ENCODE data around the gene FN3KRP. TPM values are rescaled to one million over a fixed set of nuclear protein-coding genes. Genes with fewer than 3 reads are reported as not detected.

The FN3KRP gene
- total and polyA plus RNA-seq, 2 of the 13 experiments (the other 11 are each of a cell fraction or from before 2014, with no cell fraction given): 22.4 to 28.2 TPM

- TF ChIP-seq RARA (CRISPR knock-in tag; IDR thresholded peaks at IDR 0.05): 0 out of 2 replicates have a peak, but pooled peaks have one; percentile 5
- TF ChIP-seq KMT2A (CRISPR knock-in tag; IDR thresholded peaks at IDR 0.05): 0 out of 2 replicates have a peak, but pooled peaks have one; percentile 18
- TF ChIP-seq SKI (IDR thresholded peaks at IDR 0.05; ENCODE audit: partially characterized antibody): peak; percentile 9
- no peak for TF ChIP-seq ZNF761 (CRISPR knock-in tag; conservative IDR thresholded peaks at IDR 0.05)
- peak; percentile 75; the same call in 1 of the 2 replicates for TF ChIP-seq TGIF2 (CRISPR knock-in tag; IDR thresholded peaks at IDR 0.05)
- no peak for TF ChIP-seq CENPBD1 (CRISPR knock-in tag; IDR thresholded peaks at IDR 0.05; ENCODE audit: borderline replicate concordance, low read depth)
- TF ChIP-seq DNMT1 (CRISPR knock-in tag; IDR thresholded peaks at IDR 0.05): no peak
- TF ChIP-seq ZNF792 (CRISPR knock-in tag; IDR thresholded peaks at IDR 0.05): no peak
- TF ChIP-seq NR0B2 (CRISPR knock-in tag; IDR thresholded peaks at IDR 0.05): peak; percentile 66; the same call in 1 of the 2 replicates
- peak; percentile 56; the same call in 1 of the 2 replicates for TF ChIP-seq ZNF160 (CRISPR knock-in tag; IDR thresholded peaks at IDR 0.05)
- peak; percentile 9; the same call in 1 of the 2 replicates for TF ChIP-seq ZNF609 (CRISPR knock-in tag; IDR thresholded peaks at IDR 0.05; ENCODE audit: borderline replicate concordance)
- 0 out of 2 replicates have a peak, but pooled peaks have one; percentile 17 for TF ChIP-seq ZNF607 (CRISPR knock-in tag; IDR thresholded peaks at IDR 0.05; ENCODE audit: borderline replicate concordance)
- no peak for TF ChIP-seq PCBP1 (IDR thresholded peaks at IDR 0.05; ENCODE audit: borderline replicate concordance, low read depth, low read length)
- no peak for TF ChIP-seq MAFK (conservative IDR thresholded peaks at IDR 0.05 in 1 of 2, IDR thresholded peaks at IDR 0.05 in 1 of 2; ENCODE audit: low read length in 2 of 2)
- TF ChIP-seq GABPB1 (CRISPR knock-in tag; IDR thresholded peaks at IDR 0.05): peak; percentile 88
- no peak for TF ChIP-seq AFF4 (CRISPR knock-in tag; IDR thresholded peaks at IDR 0.05)
- no peak for TF ChIP-seq FUBP1 (CRISPR knock-in tag; IDR thresholded peaks at IDR 0.05; ENCODE audit: borderline replicate concordance)
Observed at GRCh38 chr17:82716203-82717010, at the start of gene FN3KRP (continued).
